Measurements from ENCODE around the gene AGTR1. TPM values are rescaled to one million over a fixed set of nuclear protein-coding genes. Genes with fewer than 3 reads are reported as not detected.

AGTR1 gene
- total RNA-seq, 4 donors from 2014 or later: 17.1 to 38.5 (median 29.7) TPM

- no peaks in the 10 kb centered on the region for H3K4me1 ChIP-seq
- H3K27me3 ChIP-seq: no peaks in the 10 kb centered on the region
- no peak overlapping the region for H3K27ac ChIP-seq
- 56 to 71% methylated on average over 5 of the region's 5 CpGs for WGBS, 2 donors
- DNase-seq (ENCODE audit: low spot score in 2 of 2): no peak
- TF ChIP-seq POLR2A (IDR thresholded peaks at IDR 0.05): no peak
- TF ChIP-seq EP300 (IDR thresholded peaks at IDR 0.05): no peak
- no peak for TF ChIP-seq CTCF (IDR thresholded peaks at IDR 0.05)
- no peaks in the 10 kb centered on the region for H3K36me3 ChIP-seq
- H3K4me3 ChIP-seq: no peak overlapping the region
- H3K9me3 ChIP-seq: no peaks in the 10 kb centered on the region
Measured at GRCh38 chr3:148729476-148730055, 31.9 kb downstream of the AGTR1 start.

GRCh38 chr3:148730676-148731075 is 33.0 kb downstream of the AGTR1 start:
- no peaks in the 10 kb centered on the region for H3K27me3 ChIP-seq
- 91 to 93% methylated on average over 3 of the region's 3 CpGs for WGBS, 2 donors
- H3K4me1 ChIP-seq: peaks cover 0 to 2% (median 0%) of the 10 kb centered on the region in 4 donors
- no peak overlapping the region for H3K27ac ChIP-seq
- TF ChIP-seq CTCF (IDR thresholded peaks at IDR 0.05): no peak
- no peak for TF ChIP-seq EP300 (IDR thresholded peaks at IDR 0.05)
- no peak for TF ChIP-seq POLR2A (IDR thresholded peaks at IDR 0.05)
- H3K4me3 ChIP-seq: no peak overlapping the region
- H3K36me3 ChIP-seq: no peaks in the 10 kb centered on the region
- no peak for DNase-seq (ENCODE audit: low spot score in 2 of 2)
- H3K9me3 ChIP-seq: no peaks in the 10 kb centered on the region

DNA sequence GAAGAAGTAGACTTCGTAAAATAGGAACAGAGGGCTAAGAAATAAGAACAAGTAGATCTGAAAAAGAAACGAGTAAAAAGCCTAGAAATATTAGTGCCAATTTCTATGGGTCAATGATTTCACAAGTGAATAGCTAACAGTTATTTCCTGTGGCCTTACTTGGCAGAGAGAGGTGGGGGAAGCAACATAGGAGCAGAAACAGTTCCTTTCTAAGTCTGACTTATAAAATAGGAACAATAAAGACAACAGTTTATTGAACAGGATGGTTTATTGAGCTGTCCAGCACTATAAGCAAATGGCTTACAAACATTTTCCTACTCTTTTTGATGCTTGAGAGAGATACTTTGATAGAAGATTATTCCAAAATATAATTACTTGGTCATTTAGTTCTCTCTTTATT is 37.9 kb downstream of the AGTR1 start:
- Histone ChIP-seq H3K27me3 (no peaks in the 10 kb centered on the region), H3K4me1 (peaks cover 0 to 4% (median 0%) of the 10 kb centered on the region in 4 donors), H3K27ac (no peak overlapping the region), H3K4me3 (no peak overlapping the region), H3K36me3 (no peaks in the 10 kb centered on the region), H3K9me3 (no peaks in the 10 kb centered on the region)
- WGBS, 2 donors: 46 to 50% methylated on average over 2 of the region's 2 CpGs
- no peak for DNase-seq (ENCODE audit: low spot score in 2 of 2)
- no peak for TF ChIP-seq CTCF (IDR thresholded peaks at IDR 0.05)
- TF ChIP-seq EP300 (IDR thresholded peaks at IDR 0.05): no peak
- TF ChIP-seq POLR2A (IDR thresholded peaks at IDR 0.05): no peak

GRCh38 chr3:148736086-148736485 is 38.4 kb downstream of the AGTR1 start:
- 82 to 85% methylated on average over 3 of the region's 3 CpGs for WGBS, 2 donors
- Histone ChIP-seq H3K4me3 (no peak overlapping the region), H3K4me1 (peaks cover 0 to 4% (median 0%) of the 10 kb centered on the region in 4 donors), H3K9me3 (no peaks in the 10 kb centered on the region), H3K27ac (no peak overlapping the region), H3K36me3 (no peaks in the 10 kb centered on the region), H3K27me3 (no peaks in the 10 kb centered on the region)
- no peak for TF ChIP-seq POLR2A (IDR thresholded peaks at IDR 0.05)
- no peak for TF ChIP-seq CTCF (IDR thresholded peaks at IDR 0.05)
- no peak for TF ChIP-seq EP300 (IDR thresholded peaks at IDR 0.05)
- DNase-seq (ENCODE audit: low spot score in 2 of 2): no peak

- 70 to 88% methylated on average over 2 of the region's 2 CpGs for WGBS, 2 donors
Measured at GRCh38 chr3:148737104-148737530, 39.4 kb downstream of the AGTR1 start.

More at GRCh38 chr3:148737104-148737530, 39.4 kb downstream of the AGTR1 start:
- DNase-seq (ENCODE audit: low spot score in 2 of 2): no peak
- no peak overlapping the region for H3K27ac ChIP-seq
- no peaks in the 10 kb centered on the region for H3K27me3 ChIP-seq
- no peaks in the 10 kb centered on the region for H3K9me3 ChIP-seq
- H3K4me1 ChIP-seq: peaks cover 0 to 4% (median 0%) of the 10 kb centered on the region in 4 donors
- no peak for TF ChIP-seq EP300 (IDR thresholded peaks at IDR 0.05)
- no peak for TF ChIP-seq CTCF (IDR thresholded peaks at IDR 0.05)
- no peak for TF ChIP-seq POLR2A (IDR thresholded peaks at IDR 0.05)
- no peak overlapping the region for H3K4me3 ChIP-seq
- H3K36me3 ChIP-seq: no peaks in the 10 kb centered on the region
